WTC11 (cell line): Measurements from ENCODE around the gene SLC38A4. TPM values are rescaled to one million over a fixed set of nuclear protein-coding genes. Genes with fewer than 3 reads are reported as not detected.

Experiments
- ATAC-seq: fragments of 200-7000 bp; cut with Tn5 transposase; 2 replicates; pipeline ENCODE4 v1.10.0; 2021; ENCODE audit warnings: mild to moderate bottlenecking, moderate library complexity
- CTCF ChIA-PET: fragments of 300-600 bp; sonication (Branson Sonifier 250); formaldehyde crosslinking; loops from one replicate; lab custom pipeline; 2021; ENCODE audit warnings: antibody characterized with exemption; lab: Charles Lee
- POLR2A ChIA-PET: fragments of 350-600 bp; sonication (Branson Sonifier 250); formaldehyde crosslinking; loops from one replicate; lab custom pipeline; 2021; ENCODE audit warnings: antibody characterized with exemption; lab: Charles Lee
- DNase-seq: peaks from one replicate; pipeline ENCODE4 v3.0.0; 2021; ENCODE audit warnings: low spot score
- H3K27ac Mint-ChIP-seq: 2 replicates; pipeline ENCODE4 v1.8.0; 2021; ENCODE audit warnings: mixed read lengths
- H3K27me3 Mint-ChIP-seq: 2 replicates; pipeline ENCODE4 v1.8.0; 2021; ENCODE audit warnings: low read depth, mild to moderate bottlenecking, moderate library complexity, mixed read lengths
- H3K36me3 Mint-ChIP-seq: 2 replicates; pipeline ENCODE4 v1.8.0; 2021; ENCODE audit warnings: mixed read lengths
- H3K4me1 Mint-ChIP-seq: 2 replicates; pipeline ENCODE4 v1.8.0; 2022; ENCODE audit warnings: mixed read lengths
- H3K4me3 Mint-ChIP-seq: 2 replicates; pipeline ENCODE4 v1.8.0; 2021; ENCODE audit warnings: mild to moderate bottlenecking, moderate library complexity, mixed read lengths
- H3K9me3 Mint-ChIP-seq: 2 replicates; pipeline ENCODE4 v1.8.0; 2021; ENCODE audit warnings: mixed read lengths
- FOXK1 ChIP-seq: sonication (generic); formaldehyde crosslinking; IDR thresholded peaks from 2 replicates; pipeline ENCODE4 v1.8.0; 2022; ENCODE audit warnings: mild to moderate bottlenecking, moderate library complexity, missing genetic modification reagents
- GABPB1 ChIP-seq: sonication (generic); formaldehyde crosslinking; IDR thresholded peaks from 2 replicates; pipeline ENCODE4 v1.8.1; 2023; ENCODE audit warnings: mild to moderate bottlenecking, missing genetic modification reagents
- GTF2I ChIP-seq: fragments of 250-450 bp; sonication (Bioruptor Pico); conservative IDR thresholded peaks from 2 replicates; pipeline ENCODE4 v1.4.0; 2021; ENCODE audit warnings: mild to moderate bottlenecking
- MYBL2 ChIP-seq: sonication (generic); formaldehyde crosslinking; IDR thresholded peaks from 2 replicates; pipeline ENCODE4 v1.8.1; 2023; ENCODE audit warnings: mild to moderate bottlenecking, moderate library complexity, missing genetic modification reagents
- NFE2L1 ChIP-seq: sonication (generic); formaldehyde crosslinking; IDR thresholded peaks from 2 replicates; pipeline ENCODE4 v1.8.1; 2023; ENCODE audit warnings: missing genetic modification reagents
- SP1 ChIP-seq: sonication (generic); formaldehyde crosslinking; conservative IDR thresholded peaks from 2 replicates; pipeline ENCODE4 v1.8.1; 2022; ENCODE audit warnings: missing genetic modification reagents
- ZNF532 ChIP-seq: fragments of 250-450 bp; sonication (Bioruptor Pico); IDR thresholded peaks from 2 replicates; pipeline ENCODE4 v1.9.0; 2021; ENCODE audit warnings: mild to moderate bottlenecking, borderline replicate concordance
- total RNA-seq: library from RNA; stranded (reverse); gene quantifications from 3 replicates; pipeline ENCODE4 v1.2.3, GENCODE V29; 2021
- TF ChIP-seq, protein P1 (sequence below): fragments of 250-450 bp; sonication (Bioruptor Pico); IDR thresholded peaks from 2 replicates; pipeline ENCODE4 v1.9.0; 2021; ENCODE audit warnings: moderate library complexity, mild to moderate bottlenecking, inconsistent platforms, borderline replicate concordance
- TF ChIP-seq, protein P2 (sequence below): sonication (generic); formaldehyde crosslinking; IDR thresholded peaks from 2 replicates; pipeline ENCODE4 v1.8.0; 2023; ENCODE audit warnings: missing genetic modification reagents, mild to moderate bottlenecking, borderline replicate concordance
- TF ChIP-seq, protein P3 (sequence below): sonication (generic); formaldehyde crosslinking; IDR thresholded peaks from 2 replicates; pipeline ENCODE4 v1.8.1; 2022; ENCODE audit warnings: missing genetic modification reagents, borderline replicate concordance
- TF ChIP-seq, protein P4 (sequence below): fragments of 250-450 bp; sonication (Bioruptor Pico); IDR thresholded peaks from 2 replicates; pipeline ENCODE4 v1.9.0; 2021; ENCODE audit warnings: mild to moderate bottlenecking

SLC38A4 gene
- total RNA-seq, 1 experiment from 2014 or later, result 6.1 TPM

- ChIA-PET POLR2A (no interaction called here), CTCF (interaction anchor here (1.3 kb wide), 1 partner anchor 173 kb away, joined by 3 read pairs; no protein-coding TSS in a partner anchor)
- Mint-ChIP-seq H3K27ac (no peak overlapping the region), H3K9me3 (no peaks in the 10 kb centered on the region), H3K36me3 (no peaks in the 10 kb centered on the region), H3K27me3 (no peaks in the 10 kb centered on the region), H3K4me1 (peaks cover 20% of the 10 kb centered on the region), H3K4me3 (no peak overlapping the region)
- TF ChIP-seq GTF2I (CRISPR knock-in tag) (no peak), GABPB1 (CRISPR knock-in tag) (no peak), MYBL2 (no peak), SP1 (CRISPR knock-in tag) (no peak), FOXK1 (no peak), NFE2L1 (no peak), ZNF532 (no peak)
- TF ChIP-seq, protein P1, sequence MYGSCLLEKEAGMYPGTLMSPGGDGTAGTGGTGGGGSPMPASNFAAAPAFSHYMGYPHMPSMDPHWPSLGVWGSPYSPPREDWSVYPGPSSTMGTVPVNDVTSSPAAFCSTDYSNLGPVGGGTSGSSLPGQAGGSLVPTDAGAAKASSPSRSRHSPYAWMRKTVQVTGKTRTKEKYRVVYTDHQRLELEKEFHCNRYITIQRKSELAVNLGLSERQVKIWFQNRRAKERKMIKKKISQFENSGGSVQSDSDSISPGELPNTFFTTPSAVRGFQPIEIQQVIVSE, result no peak
- TF ChIP-seq, protein P2, sequence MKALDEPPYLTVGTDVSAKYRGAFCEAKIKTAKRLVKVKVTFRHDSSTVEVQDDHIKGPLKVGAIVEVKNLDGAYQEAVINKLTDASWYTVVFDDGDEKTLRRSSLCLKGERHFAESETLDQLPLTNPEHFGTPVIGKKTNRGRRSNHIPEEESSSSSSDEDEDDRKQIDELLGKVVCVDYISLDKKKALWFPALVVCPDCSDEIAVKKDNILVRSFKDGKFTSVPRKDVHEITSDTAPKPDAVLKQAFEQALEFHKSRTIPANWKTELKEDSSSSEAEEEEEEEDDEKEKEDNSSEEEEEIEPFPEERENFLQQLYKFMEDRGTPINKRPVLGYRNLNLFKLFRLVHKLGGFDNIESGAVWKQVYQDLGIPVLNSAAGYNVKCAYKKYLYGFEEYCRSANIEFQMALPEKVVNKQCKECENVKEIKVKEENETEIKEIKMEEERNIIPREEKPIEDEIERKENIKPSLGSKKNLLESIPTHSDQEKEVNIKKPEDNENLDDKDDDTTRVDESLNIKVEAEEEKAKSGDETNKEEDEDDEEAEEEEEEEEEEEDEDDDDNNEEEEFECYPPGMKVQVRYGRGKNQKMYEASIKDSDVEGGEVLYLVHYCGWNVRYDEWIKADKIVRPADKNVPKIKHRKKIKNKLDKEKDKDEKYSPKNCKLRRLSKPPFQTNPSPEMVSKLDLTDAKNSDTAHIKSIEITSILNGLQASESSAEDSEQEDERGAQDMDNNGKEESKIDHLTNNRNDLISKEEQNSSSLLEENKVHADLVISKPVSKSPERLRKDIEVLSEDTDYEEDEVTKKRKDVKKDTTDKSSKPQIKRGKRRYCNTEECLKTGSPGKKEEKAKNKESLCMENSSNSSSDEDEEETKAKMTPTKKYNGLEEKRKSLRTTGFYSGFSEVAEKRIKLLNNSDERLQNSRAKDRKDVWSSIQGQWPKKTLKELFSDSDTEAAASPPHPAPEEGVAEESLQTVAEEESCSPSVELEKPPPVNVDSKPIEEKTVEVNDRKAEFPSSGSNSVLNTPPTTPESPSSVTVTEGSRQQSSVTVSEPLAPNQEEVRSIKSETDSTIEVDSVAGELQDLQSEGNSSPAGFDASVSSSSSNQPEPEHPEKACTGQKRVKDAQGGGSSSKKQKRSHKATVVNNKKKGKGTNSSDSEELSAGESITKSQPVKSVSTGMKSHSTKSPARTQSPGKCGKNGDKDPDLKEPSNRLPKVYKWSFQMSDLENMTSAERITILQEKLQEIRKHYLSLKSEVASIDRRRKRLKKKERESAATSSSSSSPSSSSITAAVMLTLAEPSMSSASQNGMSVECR (CRISPR knock-in tag), result no peak
- TF ChIP-seq, protein P3, sequence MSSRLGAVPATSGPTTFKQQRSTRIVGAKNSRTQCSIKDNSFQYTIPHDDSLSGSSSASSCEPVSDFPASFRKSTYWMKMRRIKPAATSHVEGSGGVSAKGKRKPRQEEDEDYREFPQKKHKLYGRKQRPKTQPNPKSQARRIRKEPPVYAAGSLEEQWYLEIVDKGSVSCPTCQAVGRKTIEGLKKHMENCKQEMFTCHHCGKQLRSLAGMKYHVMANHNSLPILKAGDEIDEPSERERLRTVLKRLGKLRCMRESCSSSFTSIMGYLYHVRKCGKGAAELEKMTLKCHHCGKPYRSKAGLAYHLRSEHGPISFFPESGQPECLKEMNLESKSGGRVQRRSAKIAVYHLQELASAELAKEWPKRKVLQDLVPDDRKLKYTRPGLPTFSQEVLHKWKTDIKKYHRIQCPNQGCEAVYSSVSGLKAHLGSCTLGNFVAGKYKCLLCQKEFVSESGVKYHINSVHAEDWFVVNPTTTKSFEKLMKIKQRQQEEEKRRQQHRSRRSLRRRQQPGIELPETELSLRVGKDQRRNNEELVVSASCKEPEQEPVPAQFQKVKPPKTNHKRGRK (CRISPR knock-in tag), result no peak
- TF ChIP-seq, protein P4, sequence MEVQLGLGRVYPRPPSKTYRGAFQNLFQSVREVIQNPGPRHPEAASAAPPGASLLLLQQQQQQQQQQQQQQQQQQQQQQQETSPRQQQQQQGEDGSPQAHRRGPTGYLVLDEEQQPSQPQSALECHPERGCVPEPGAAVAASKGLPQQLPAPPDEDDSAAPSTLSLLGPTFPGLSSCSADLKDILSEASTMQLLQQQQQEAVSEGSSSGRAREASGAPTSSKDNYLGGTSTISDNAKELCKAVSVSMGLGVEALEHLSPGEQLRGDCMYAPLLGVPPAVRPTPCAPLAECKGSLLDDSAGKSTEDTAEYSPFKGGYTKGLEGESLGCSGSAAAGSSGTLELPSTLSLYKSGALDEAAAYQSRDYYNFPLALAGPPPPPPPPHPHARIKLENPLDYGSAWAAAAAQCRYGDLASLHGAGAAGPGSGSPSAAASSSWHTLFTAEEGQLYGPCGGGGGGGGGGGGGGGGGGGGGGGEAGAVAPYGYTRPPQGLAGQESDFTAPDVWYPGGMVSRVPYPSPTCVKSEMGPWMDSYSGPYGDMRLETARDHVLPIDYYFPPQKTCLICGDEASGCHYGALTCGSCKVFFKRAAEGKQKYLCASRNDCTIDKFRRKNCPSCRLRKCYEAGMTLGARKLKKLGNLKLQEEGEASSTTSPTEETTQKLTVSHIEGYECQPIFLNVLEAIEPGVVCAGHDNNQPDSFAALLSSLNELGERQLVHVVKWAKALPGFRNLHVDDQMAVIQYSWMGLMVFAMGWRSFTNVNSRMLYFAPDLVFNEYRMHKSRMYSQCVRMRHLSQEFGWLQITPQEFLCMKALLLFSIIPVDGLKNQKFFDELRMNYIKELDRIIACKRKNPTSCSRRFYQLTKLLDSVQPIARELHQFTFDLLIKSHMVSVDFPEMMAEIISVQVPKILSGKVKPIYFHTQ, result no peak
- DNase-seq, result no peak
- no peak for ATAC-seq
These were observed 14.6 kb downstream of the SLC38A4 start for GRCh38 chr12:46811185-46811584.
